Esophagus squamous epithelium (tissue), 4 donors: ENCODE measurements around the gene TRIM33.

Experiments
- CTCF ChIP-seq, 6 experiments: fragments of 450-650 bp in 4 of 6; fragments of 200-600 bp in 2 of 6; sonication (generic) in 2 of 6; IDR thresholded peaks; one replicate each; pipeline ENCODE4 v1.5.1; 2016 to 2019; ENCODE audit warnings: antibody characterized with exemption in 6 of 6, mild to moderate bottlenecking in 4 of 6, moderate library complexity in 4 of 6
- POLR2A ChIP-seq, 4 donors: fragments of 450-650 bp; IDR thresholded peaks; one replicate each; pipeline ENCODE4 v1.6.1; 2017; ENCODE audit warnings: antibody characterized with exemption in 4 of 4, mild to moderate bottlenecking in 4 of 4, moderate library complexity in 3 of 4

GRCh38 chr1:114550336-114550735, 39.3 kb upstream of the TRIM33 start:
- TF ChIP-seq CTCF (IDR thresholded peaks at IDR 0.05) = no peak
- TF ChIP-seq POLR2A (IDR thresholded peaks at IDR 0.05) = no peak
